GM18508 (cell line): ENCODE results near the gene S100P.

Experiments used
- ATAC-seq: cut with Tn5 transposase; IDR thresholded peaks from one replicate; pipeline ENCODE4 v1.9.1; 2021; ENCODE audit warnings: moderate number of reproducible peaks; ENCODE audit not compliant: insufficient read depth, unreplicated experiment

Gene S100P

GRCh38 chr4:6742989-6743388 is 49.3 kb downstream of the S100P start:
- no peak for ATAC-seq
